ENCODE measurements around the gene PROZ. TPM values are rescaled to one million over a fixed set of nuclear protein-coding genes. Genes with fewer than 3 reads are reported as not detected.

PROZ gene
- total and polyA plus RNA-seq, 2 donors (not counting 1 experiment from before 2014, with no cell fraction given) = not detected

DNA sequence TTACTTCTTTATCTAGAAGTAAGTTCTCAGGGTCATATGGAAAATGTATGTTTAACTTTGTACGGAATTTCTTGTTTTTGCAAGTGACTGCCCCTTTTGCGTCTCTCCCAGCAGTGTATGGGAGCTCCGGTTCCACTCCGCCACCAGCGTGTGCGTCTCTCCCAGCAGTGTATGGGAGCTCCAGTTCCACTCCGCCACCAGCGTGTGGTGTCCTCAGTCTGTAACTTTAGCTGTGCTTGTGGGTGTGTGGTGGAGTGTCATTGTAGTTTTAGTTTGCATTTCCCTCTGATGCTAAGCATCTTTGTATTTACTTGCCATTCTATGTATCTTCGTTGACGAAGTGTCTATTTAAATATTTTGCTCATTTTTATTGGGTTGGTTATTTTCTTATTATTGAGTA, 53.3 kb downstream of the PROZ start:
- H3K9me3 ChIP-seq (ENCODE audit: control extremely low read depth in 1 of 3, control insufficient read depth in 2 of 3, insufficient read depth in 1 of 3, low read length in 2 of 3) = no peaks in the 10 kb centered on the region
- ChIA-PET POLR2A (no interaction called here), CTCF (no interaction called here)
- no peak overlapping the region for H3K4me3 ChIP-seq (ENCODE audit: control extremely low read depth in 1 of 5, extremely low read depth in 1 of 5, insufficient read depth in 1 of 5, low read depth in 2 of 5, low read length in 4 of 5)
- peaks cover 65% of the 10 kb centered on the region for H4K20me1 ChIP-seq (ENCODE audit: control insufficient read depth, insufficient read depth, low read length, poor library complexity, severe bottlenecking)
- H3K79me2 ChIP-seq (ENCODE audit: control insufficient read depth, insufficient read depth, low read length) = peaks cover 88% of the 10 kb centered on the region
- H3K4me2 ChIP-seq (replicated peaks; ENCODE audit: low read depth, low read length, poor library complexity, severe bottlenecking) = no peak overlapping the region
- H3K27me3 Mint-ChIP-seq = no peaks in the 10 kb centered on the region
- 100% methylated on average over 5 of the region's 10 CpGs for WGBS (ENCODE audit: insufficient coverage)
- H2AFZ ChIP-seq (ENCODE audit: insufficient read depth, low read depth, low read length, poor library complexity, severe bottlenecking) = no peak overlapping the region
- no peaks in the 10 kb centered on the region for H3K9me3 Mint-ChIP-seq (ENCODE audit: insufficient read depth)
- intact Hi-C loops (cut with micrococcal nuclease) = no loop called here
- H3K4me1 Mint-ChIP-seq = peaks cover 41% of the 10 kb centered on the region
- ATAC-seq (ENCODE audit: low read depth) = no peak
- no peak for DNase-seq
- H3K27ac Mint-ChIP-seq = no peak overlapping the region
- peak overlapping the region; percentile 57 for H3K4me3 Mint-ChIP-seq
- no peak overlapping the region for H3K9ac ChIP-seq (ENCODE audit: low read length)
- H3K4me1 ChIP-seq (ENCODE audit: control insufficient read depth in 2 of 2, insufficient read depth in 2 of 2, low read length in 2 of 2) = peaks cover 16 to 22% of the 10 kb centered on the region in 2 donors
- no peak overlapping the region for H3K27ac ChIP-seq (ENCODE audit: low read length in 2 of 2)
- TF ChIP-seq, protein P1, sequence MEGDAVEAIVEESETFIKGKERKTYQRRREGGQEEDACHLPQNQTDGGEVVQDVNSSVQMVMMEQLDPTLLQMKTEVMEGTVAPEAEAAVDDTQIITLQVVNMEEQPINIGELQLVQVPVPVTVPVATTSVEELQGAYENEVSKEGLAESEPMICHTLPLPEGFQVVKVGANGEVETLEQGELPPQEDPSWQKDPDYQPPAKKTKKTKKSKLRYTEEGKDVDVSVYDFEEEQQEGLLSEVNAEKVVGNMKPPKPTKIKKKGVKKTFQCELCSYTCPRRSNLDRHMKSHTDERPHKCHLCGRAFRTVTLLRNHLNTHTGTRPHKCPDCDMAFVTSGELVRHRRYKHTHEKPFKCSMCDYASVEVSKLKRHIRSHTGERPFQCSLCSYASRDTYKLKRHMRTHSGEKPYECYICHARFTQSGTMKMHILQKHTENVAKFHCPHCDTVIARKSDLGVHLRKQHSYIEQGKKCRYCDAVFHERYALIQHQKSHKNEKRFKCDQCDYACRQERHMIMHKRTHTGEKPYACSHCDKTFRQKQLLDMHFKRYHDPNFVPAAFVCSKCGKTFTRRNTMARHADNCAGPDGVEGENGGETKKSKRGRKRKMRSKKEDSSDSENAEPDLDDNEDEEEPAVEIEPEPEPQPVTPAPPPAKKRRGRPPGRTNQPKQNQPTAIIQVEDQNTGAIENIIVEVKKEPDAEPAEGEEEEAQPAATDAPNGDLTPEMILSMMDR (IDR thresholded peaks at IDR 0.05) = no peak
- TF ChIP-seq EZH2 (IDR thresholded peaks at IDR 0.05; ENCODE audit: borderline replicate concordance, insufficient read depth, low read depth, low read length, poor library complexity, severe bottlenecking) = no peak
- H3K27me3 ChIP-seq (replicated peaks in 1 of 4; ENCODE audit: control extremely low read depth in 1 of 4, control insufficient read depth in 3 of 4, insufficient read depth in 4 of 4, low read length in 3 of 4) = no peaks in the 10 kb centered on the region
- peaks cover 0 to 12% of the 10 kb centered on the region in 2 experiments for H3K36me3 ChIP-seq (replicated peaks in 1 of 2; ENCODE audit: control extremely low read depth in 1 of 2, control insufficient read depth in 1 of 2, extremely low read depth in 1 of 2, insufficient read depth in 2 of 2, low read length in 1 of 2)

DNA sequence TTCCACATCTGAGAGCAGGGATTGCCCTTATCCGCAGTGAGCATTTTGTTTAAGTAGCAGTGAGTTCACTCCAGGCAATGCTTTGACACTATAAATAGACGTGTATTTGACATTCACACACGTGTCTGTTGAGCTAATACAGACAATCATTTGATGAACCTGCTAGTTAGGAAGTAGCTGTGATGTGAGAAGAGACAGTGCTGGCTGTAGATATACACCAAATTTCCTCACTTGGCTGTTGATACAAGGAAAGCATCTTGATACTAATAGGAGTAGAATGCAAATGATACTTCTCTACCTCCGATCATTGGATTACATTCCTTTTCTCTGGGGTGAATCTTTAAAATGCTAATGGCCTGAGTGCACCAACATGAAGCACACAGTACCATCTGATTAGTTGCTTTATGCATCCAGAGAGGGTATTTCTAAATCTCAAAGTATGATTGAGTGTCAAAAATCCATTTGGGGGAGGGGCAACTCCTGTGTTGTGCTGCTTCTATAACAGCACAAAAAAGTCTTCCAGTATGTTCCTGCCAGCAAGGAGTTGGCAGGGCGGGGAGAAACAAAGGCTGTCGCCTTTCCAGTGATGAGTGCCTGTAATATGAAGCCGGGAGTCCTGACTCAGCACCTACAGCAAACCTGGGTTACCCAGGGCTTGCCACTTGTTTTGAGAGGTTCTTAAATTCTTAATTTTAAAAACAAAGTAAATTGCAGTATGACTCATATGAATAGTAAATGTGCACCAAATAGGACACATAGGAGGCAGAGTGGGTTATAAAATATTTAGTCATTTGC, 58.0 kb downstream of the PROZ start:
- H3K27ac Mint-ChIP-seq = no peak overlapping the region
- Histone ChIP-seq H3K27ac (ENCODE audit: low read length in 2 of 2) (no peak overlapping the region), H3K9ac (ENCODE audit: low read length) (no peak overlapping the region), H3K4me2 (replicated peaks; ENCODE audit: low read depth, low read length, poor library complexity, severe bottlenecking) (no peak overlapping the region), H2AFZ (ENCODE audit: insufficient read depth, low read depth, low read length, poor library complexity, severe bottlenecking) (no peak overlapping the region), H3K27me3 (replicated peaks in 1 of 4; ENCODE audit: control extremely low read depth in 1 of 4, control insufficient read depth in 3 of 4, insufficient read depth in 4 of 4, low read length in 3 of 4) (no peaks in the 10 kb centered on the region), H3K36me3 (replicated peaks in 1 of 2; ENCODE audit: control extremely low read depth in 1 of 2, control insufficient read depth in 1 of 2, extremely low read depth in 1 of 2, insufficient read depth in 2 of 2, low read length in 1 of 2) (peaks cover 0 to 36% of the 10 kb centered on the region in 2 experiments), H4K20me1 (ENCODE audit: control insufficient read depth, insufficient read depth, low read length, poor library complexity, severe bottlenecking) (peaks cover 92% of the 10 kb centered on the region), H3K4me1 (ENCODE audit: control insufficient read depth in 2 of 2, insufficient read depth in 2 of 2, low read length in 2 of 2) (peaks cover 0 to 5% of the 10 kb centered on the region in 2 donors), H3K79me2 (ENCODE audit: control insufficient read depth, insufficient read depth, low read length) (peaks cover 96% of the 10 kb centered on the region), H3K4me3 (ENCODE audit: control extremely low read depth in 1 of 5, extremely low read depth in 1 of 5, insufficient read depth in 1 of 5, low read depth in 2 of 5, low read length in 4 of 5) (no peak overlapping the region), H3K9me3 (ENCODE audit: control extremely low read depth in 1 of 3, control insufficient read depth in 2 of 3, insufficient read depth in 1 of 3, low read length in 2 of 3) (no peaks in the 10 kb centered on the region)
- POLR2A ChIA-PET = no interaction called here
- H3K4me3 Mint-ChIP-seq = no peak overlapping the region
- intact Hi-C loops (cut with micrococcal nuclease) = no loop called here
- H3K4me1 Mint-ChIP-seq = peaks cover 23% of the 10 kb centered on the region
- DNase-seq (no peak), ATAC-seq (ENCODE audit: low read depth) (no peak)
- no peaks in the 10 kb centered on the region for H3K27me3 Mint-ChIP-seq
- CTCF ChIA-PET = no interaction called here
- WGBS (ENCODE audit: insufficient coverage) = 100% methylated on average over 1 of the region's 7 CpGs
- H3K9me3 Mint-ChIP-seq (ENCODE audit: insufficient read depth) = no peaks in the 10 kb centered on the region
- TF ChIP-seq, protein P1 (IDR thresholded peaks at IDR 0.05) = no peak
- no peak for TF ChIP-seq EZH2 (IDR thresholded peaks at IDR 0.05; ENCODE audit: borderline replicate concordance, insufficient read depth, low read depth, low read length, poor library complexity, severe bottlenecking)
